ENCODE results near the gene CLCN3.
"Not testable (repeated sequence)": the region's sequence is repeated elsewhere in the genome, so short reads cannot be mapped to it uniquely, and the experiment has no call there.

CLCN3 gene

GRCh38 chr4:169617306-169617705 lies 3.1 kb upstream of the CLCN3 start:
- no peak for DNase-seq (ENCODE audit: low read depth in 2 of 2)

GRCh38 chr4:169618286-169618685 lies 2.1 kb upstream of the CLCN3 start:
- no peak for DNase-seq (ENCODE audit: low read depth in 2 of 2)

GRCh38 chr4:169618986-169619385 lies 1.4 kb upstream of the CLCN3 start:
- DNase-seq (ENCODE audit: low read depth in 2 of 2): no peak

- DNase-seq (ENCODE audit: low read depth in 2 of 2): peak in 1 of 2 donors; percentile 17
Measured at GRCh38 chr4:169619518-169619957, 840 bp upstream of the CLCN3 start.

- DNase-seq (ENCODE audit: low read depth in 2 of 2): no peak
Measured at GRCh38 chr4:169620880-169621248, 486 bp downstream of the CLCN3 start.

- no peak for DNase-seq (ENCODE audit: low read depth in 2 of 2)
Measured at GRCh38 chr4:169621731-169622492, 1.5 kb downstream of the CLCN3 start.

- DNase-seq (ENCODE audit: low read depth in 2 of 2): no peak
Measured at GRCh38 chr4:169622566-169622965, 2.2 kb downstream of the CLCN3 start.

GRCh38 chr4:169624012-169624411 lies 3.6 kb downstream of the CLCN3 start:
- DNase-seq (ENCODE audit: low read depth in 2 of 2): not testable (repeated sequence)

- no peak for DNase-seq (ENCODE audit: low read depth in 2 of 2)
Measured at GRCh38 chr4:169625886-169626285, 5.5 kb downstream of the CLCN3 start.

GRCh38 chr4:169626331-169627282 lies 6.2 kb downstream of the CLCN3 start:
- DNase-seq (ENCODE audit: low read depth in 2 of 2): no peak

GRCh38 chr4:169627307-169627706 lies 6.9 kb downstream of the CLCN3 start:
- DNase-seq (ENCODE audit: low read depth in 2 of 2): no peak

GRCh38 chr4:169628579-169628978 lies 8.2 kb downstream of the CLCN3 start:
- no peak for DNase-seq (ENCODE audit: low read depth in 2 of 2)

GRCh38 chr4:169630069-169630468 lies 9.7 kb downstream of the CLCN3 start:
- DNase-seq (ENCODE audit: low read depth in 2 of 2): no peak

GRCh38 chr4:169632896-169633295 lies 12.5 kb downstream of the CLCN3 start:
- DNase-seq (ENCODE audit: low read depth in 2 of 2): no peak

- no peak for DNase-seq (ENCODE audit: low read depth in 2 of 2)
Measured at GRCh38 chr4:169634975-169635374, 14.6 kb downstream of the CLCN3 start.

- DNase-seq (ENCODE audit: low read depth in 2 of 2): no peak
Measured at GRCh38 chr4:169640261-169640870, 20.0 kb downstream of the CLCN3 start.

GRCh38 chr4:169644802-169645201 lies 24.4 kb downstream of the CLCN3 start:
- no peak for DNase-seq (ENCODE audit: low read depth in 2 of 2)

GRCh38 chr4:169645627-169646026 lies 25.2 kb downstream of the CLCN3 start:
- DNase-seq (ENCODE audit: low read depth in 2 of 2): no peak

GRCh38 chr4:169649545-169650226 lies 29.3 kb downstream of the CLCN3 start:
- DNase-seq (ENCODE audit: low read depth in 2 of 2): no peak

GRCh38 chr4:169650227-169650936 lies 30.0 kb downstream of the CLCN3 start:
- DNase-seq (ENCODE audit: low read depth in 2 of 2): no peak

- no peak for DNase-seq (ENCODE audit: low read depth in 2 of 2)
Measured at GRCh38 chr4:169652535-169652934, 32.2 kb downstream of the CLCN3 start.
